A375 (cell line): ENCODE data around the gene ALDH8A1. TPM values are rescaled to one million over a fixed set of nuclear protein-coding genes. Genes with fewer than 3 reads are reported as not detected.

Source experiments
- total RNA-seq: library from RNA; depleted of rRNA; stranded (reverse); fragments of >200 nt; shearing (Covaris generic); gene quantifications from 2 replicates; pipeline ENCODE4 v1.2.3, GENCODE V29; 2014; rRNA removed

The ALDH8A1 gene
- total RNA-seq: 0.88 TPM in 1 of 2 replicates, not detected in the other

GRCh38 chr6:134949927-134950326 lies at the start of gene ALDH8A1:
Gene ALDH8A1, minus strand, starts transcription at chr6:134950101. Its CDS starts 48 bp downstream, at chr6:134950053.

Other genes with a start within 250 kb of the ALDH8A1 start
- 54.5 and 55.5 TPM in 2 replicates for gene HBS1L, start 104.7 kb upstream of the ALDH8A1 start, total RNA-seq
- gene MYB, start 231.2 kb upstream of the ALDH8A1 start, total RNA-seq: 0.60 and 0.93 TPM in 2 replicates